Stimulated activated naive CD4-positive, alpha-beta T cell (primary cell): Measurements from ENCODE around the gene DENND6A.
"Not testable (repeated sequence)": the region's sequence is repeated elsewhere in the genome, so short reads cannot be mapped to it uniquely, and the experiment has no call there.

ENCODE experiments used
- DNase-seq, 6 experiments: peaks; one replicate each; lab custom pipeline; 2025; lab: John Stamatoyannopoulos, UW

Gene DENND6A

DNA sequence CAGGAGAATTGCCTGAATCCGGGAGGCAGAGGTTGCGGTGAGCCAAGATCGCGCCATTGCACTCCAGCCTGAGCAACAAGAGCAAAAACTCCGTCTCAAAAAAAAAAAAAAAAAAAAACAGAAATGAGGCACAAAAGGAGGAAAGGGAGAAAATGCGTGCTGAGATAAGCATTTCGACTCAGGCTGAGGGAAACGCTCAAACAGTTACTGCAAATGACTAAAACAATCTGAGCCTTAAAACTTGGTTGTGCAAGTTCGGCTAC, 813 bp downstream of the DENND6A start:
- DNase-seq = not testable (repeated sequence)

DNA sequence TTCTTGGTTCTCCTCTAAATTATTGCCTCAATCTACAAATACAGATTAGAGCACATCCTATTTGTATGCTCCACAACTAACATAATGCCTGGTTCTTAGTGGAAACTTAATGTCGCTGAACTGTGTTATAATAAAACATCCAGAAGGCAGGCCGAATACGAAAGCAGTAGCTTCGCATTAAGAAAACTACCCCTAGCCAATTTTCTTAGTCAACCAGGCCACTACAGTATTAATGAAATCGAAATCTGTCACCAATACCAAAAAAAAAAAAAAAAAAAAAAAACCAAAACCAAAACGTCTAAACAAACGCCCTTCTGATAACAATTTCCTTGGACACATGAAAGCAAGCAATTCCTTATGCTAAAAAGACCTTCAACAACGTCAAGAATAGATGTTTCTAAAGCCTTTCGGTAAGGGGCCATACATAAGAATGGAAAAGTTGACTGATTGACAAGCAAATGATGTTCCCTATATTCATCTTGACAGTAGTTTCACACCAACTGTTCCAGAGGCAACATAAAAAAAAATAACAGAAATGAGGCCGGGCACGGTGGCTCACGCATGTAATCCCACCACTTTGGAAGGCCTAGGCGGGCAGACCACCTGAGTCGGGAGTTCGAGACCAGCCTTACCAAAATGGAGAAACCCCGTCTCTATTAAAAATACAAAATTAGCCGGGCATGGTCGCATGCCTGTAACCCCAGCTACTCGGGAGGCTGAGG, 1.3 kb downstream of the DENND6A start:
- DNase-seq = no peak

DNA sequence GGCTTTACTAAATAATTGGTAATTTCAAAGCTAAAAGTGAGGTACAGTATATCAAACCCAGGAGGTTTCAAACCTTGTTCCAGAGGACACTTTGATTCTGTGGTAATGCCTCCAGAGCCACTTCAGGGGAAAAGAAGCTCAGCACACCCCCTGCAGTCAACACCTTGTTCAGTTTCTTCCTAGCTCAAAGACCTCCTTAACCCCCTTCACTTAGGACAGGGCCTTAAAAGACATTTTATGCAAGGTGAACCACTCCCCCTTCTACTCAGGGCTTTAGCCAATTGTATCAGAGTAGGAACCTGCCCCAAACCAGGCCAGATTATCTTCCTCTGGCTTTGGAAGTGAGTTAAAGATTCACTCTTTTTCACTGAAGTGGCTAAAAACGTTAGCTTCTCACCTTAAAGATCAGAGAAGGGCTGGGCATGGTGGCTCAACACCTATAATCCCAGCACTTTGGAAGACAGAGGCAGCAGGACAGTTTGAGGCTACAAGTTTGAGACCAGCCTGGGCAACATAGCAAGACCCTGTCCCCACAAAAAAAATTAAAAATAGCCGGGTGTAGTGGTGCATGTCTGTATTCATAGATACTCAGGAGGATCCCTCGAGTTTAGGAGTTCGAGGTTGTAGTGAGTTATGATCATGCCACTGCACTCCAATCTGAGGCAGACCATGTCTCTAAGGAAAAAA, 3.4 kb downstream of the DENND6A start:
- DNase-seq = peak in 1 of 6 experiments; percentile 6

DNA sequence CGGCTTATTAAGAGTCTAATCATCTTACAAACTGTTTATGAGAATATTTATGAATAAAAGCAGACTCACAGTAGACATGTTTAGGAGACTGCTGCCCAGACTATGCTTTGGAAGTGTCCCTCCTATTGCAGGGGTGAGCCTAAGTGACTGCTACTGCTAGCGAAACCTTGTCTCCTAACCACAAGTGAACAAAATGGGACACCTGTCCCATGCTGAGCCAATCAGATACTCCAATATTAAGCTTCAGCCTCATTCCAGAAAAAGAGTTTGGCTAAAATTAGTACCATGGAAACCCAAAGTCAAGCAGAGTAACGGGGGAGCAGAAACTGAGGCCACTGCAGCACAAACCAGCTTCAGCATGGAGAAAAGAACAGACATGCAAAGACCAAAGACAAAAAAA, 4.6 kb downstream of the DENND6A start:
- DNase-seq = no peak

- DNase-seq = no peak
Measured at GRCh38 chr3:57683286-57683685, 9.6 kb downstream of the DENND6A start.

- DNase-seq = no peak
Measured at GRCh38 chr3:57682284-57682683, 10.6 kb downstream of the DENND6A start.

DNA sequence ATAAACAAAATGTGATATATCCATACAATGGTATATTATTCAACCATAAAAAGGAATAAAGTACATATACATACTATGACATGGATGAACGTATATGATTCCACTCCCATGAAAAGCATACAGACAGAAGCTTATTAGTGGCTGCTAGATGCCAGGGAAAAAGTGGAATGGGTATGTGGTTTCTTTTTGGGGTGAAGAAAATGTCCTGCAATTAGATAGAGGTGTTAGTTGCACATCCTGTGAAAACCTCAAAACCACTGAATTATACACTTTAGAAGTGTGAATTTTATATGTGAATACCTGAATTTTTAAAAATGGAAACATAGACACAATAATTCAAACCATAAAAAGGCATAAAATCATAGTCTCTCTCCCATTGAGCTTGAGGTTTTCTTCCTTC, 11.2 kb downstream of the DENND6A start:
- no peak for DNase-seq

GRCh38 chr3:57680046-57680445, 12.8 kb downstream of the DENND6A start:
- DNase-seq = no peak

GRCh38 chr3:57675530-57675929, 17.3 kb downstream of the DENND6A start:
- DNase-seq = no peak

GRCh38 chr3:57673156-57673555, 19.7 kb downstream of the DENND6A start:
- DNase-seq = no peak

DNA sequence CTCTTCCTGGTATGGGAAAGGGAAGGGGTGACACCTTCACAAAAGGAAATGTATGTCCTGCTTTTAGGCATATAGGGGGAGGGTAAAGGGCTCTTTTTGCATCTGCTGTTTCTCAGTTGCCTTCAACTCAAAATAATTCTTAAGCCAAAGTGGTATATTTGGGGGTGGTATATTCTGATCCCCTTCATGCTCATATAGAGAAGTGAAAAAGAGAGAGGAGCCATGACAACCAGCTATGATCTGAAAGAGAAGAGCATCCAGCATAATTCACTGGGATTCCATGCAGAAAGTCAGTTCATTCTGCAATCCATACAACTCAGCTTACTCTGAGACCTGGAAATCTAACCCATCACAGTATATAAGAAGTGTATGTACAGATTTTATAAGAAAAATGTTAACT, 22.3 kb downstream of the DENND6A start:
- no peak for DNase-seq

GRCh38 chr3:57661404-57661803, 31.5 kb downstream of the DENND6A start:
- no peak for DNase-seq

- no peak for DNase-seq
Measured at GRCh38 chr3:57659806-57660439, 33.0 kb downstream of the DENND6A start.

DNA sequence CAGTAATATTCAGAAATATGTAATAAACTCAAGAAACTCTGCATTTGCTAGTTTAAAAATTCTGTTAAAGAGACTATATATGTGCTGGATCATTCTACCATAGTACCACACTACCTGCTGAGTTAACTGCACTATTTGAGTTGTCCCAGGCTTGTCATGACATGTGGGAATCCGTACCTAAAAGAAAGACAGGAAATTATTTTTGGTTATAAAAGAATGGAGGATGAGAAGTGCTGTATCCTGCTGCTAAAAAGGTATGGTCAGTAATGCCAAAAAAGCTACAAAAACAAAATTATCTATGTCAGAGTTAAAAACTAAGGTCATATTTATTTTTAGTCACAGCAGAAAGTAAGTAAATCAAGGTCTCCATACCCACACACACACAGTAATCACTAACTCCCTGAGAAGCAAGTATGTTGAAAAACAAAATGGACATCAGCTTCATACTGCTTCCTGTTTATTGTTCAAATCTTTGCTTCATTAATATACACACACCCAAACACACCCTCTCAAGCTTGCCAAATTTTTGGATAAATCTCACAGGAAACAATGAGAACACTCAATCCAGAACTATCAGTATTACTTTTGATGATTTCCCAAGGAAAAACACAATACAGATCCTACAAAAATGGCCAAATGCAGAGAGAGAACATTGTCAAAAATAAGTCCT, 33.7 kb downstream of the DENND6A start:
- no peak for DNase-seq

- DNase-seq = no peak
Measured at GRCh38 chr3:57658536-57658935, 34.3 kb downstream of the DENND6A start.

- no peak for DNase-seq
Measured at GRCh38 chr3:57655727-57656126, 37.1 kb downstream of the DENND6A start.

- DNase-seq = no peak
Measured at GRCh38 chr3:57654267-57654666, 38.6 kb downstream of the DENND6A start.

- DNase-seq = no peak
Measured at GRCh38 chr3:57652203-57652602, 40.7 kb downstream of the DENND6A start.

- DNase-seq = no peak
Measured at GRCh38 chr3:57647292-57647940, 45.5 kb downstream of the DENND6A start.

DNA sequence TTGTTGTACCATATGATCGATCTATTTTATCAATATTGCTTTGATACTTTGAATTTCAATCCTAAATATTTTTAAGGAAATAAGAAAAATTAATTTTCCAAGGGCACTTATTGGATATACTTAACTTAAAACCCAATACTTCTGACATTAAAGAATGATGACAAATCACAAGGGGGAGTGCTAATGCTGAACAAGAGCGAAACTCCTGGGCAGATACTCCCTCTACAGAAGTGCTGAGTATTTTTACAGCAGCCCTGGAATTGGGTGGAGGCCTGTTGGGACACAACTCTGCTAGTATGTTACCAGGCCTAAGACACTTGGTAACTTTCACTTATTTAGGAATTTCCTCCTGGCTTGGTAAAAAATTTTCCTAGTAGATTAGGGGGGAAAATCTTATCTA, 46.2 kb downstream of the DENND6A start:
- peak in 2 of 6 experiments; percentile 6 to 8 for DNase-seq

DNA sequence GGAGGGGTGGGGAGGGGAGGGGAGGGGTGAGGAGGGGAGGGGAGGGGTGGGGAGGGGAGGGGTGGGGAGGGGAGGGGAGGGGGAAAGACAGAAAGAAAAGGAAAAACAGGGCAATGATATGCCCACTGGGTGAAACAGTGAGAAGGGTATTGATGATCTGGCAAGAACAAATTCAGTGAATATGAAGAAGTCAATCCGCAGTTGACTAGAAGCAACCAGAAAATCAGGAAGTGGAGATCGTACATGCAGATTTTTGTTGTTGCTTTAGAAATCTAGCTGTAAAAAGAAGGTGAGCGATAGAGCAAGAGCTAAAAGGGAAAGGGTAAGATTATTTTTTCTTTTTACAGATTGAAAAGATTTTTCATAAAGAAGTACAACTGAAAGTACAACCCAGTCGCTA, 48.1 kb downstream of the DENND6A start:
- DNase-seq = no peak

DNA sequence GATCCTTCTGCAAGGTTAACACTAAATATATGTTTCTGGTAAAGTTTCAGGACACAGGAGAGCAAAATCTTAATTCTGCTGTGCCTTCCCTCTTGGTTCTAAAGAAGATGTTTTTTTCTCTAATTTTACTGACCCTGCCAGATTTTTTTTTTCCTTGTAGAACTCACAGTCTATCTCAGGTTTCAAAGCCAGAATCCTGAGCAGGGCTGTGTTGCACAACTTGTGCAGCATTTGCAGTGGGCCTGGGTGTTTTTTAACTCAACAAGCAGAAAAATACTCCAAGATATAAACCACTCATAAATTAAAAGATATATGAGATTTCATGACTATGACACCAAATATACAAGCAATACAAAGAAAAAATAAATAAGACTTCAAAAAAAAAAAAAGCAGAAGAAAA, 55.5 kb downstream of the DENND6A start:
- no peak for DNase-seq
